Endometrium (tissue), 2 donors: ENCODE measurements around the gene GNAQ.
"Not testable (repeated sequence)": the region's sequence is repeated elsewhere in the genome, so short reads cannot be mapped to it uniquely, and the experiment has no call there.

ENCODE experiments used
- FAIRE-seq: peaks from 2 replicates; lab custom pipeline; 2012; peaks lifted over from hg19 to GRCh38; lab: Jason Lieb, UNC
- donor health status: control.
- donor health status: control.

Gene GNAQ

DNA sequence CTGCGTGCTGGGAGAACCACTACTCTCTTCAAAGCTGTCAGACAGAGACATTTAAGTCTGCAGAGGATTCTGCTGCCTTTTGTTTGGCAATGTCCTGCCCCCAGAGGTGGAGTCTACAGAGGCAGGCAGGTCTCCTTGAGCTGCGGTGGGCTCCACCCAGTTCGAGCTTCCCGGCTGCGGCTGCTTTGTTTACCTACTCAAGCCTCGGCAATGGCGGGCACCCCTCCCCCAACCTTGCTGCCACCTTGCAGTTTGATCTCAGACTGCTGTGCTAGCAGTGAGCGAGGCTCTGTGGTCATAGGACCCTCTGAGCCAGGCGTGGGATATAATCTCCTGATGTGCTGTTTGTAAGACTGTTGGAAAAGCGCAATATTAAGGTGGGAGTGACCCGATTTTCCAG is 343.9 kb downstream of the GNAQ start:
- not testable (repeated sequence) for FAIRE-seq

DNA sequence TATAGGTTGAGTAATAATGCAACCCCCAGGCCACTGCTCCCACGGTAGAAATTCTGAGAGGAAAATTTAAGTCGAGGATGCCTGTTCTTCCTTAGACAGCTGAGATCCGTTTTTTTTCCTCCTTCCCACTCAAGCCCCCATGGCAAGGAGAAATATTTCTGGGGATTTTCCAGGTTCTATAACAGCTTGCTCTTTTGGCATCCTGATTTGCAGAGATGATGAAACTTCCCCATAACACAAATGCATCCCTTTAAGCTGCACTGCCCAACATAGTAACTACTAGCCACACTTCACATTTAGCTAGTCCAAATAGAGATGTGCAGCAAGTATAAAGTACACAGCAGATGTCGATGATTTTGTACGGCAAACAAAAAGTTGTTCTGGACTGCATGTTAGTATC is 351.0 kb downstream of the GNAQ start:
- FAIRE-seq = no peak

DNA sequence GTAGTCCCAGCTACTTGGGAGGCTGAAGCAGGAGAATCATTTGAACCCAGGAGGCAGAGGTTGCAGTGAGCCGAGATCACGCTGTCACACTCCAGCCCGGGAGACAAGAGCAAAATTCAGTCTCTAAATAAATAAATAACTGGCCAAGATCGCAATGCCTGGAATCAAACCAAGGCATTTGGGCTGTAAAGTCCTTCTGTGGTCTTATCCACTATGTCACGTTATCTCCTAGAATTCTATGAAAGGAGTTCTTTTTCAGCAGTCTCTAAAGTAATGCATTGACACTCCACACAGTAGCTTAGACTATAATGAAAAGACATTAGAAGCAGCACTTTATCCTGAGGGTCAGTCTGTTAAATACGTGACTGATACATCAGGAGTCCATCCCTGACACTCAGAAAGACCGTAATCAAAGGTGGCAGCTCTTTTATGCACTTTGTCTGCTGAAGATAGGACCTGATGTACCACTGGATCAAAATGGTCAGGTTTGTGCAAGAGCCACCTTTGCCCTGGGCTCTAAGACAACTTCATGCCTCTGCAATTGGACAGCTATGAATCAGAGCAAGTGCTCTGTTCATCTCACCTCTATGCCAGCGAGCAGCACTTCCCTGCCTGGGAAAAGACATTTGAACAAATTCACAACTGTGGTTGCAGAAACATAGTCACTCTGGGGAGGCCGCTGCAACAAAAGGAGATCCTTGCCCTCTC is 351.8 kb downstream of the GNAQ start:
- no peak for FAIRE-seq

DNA sequence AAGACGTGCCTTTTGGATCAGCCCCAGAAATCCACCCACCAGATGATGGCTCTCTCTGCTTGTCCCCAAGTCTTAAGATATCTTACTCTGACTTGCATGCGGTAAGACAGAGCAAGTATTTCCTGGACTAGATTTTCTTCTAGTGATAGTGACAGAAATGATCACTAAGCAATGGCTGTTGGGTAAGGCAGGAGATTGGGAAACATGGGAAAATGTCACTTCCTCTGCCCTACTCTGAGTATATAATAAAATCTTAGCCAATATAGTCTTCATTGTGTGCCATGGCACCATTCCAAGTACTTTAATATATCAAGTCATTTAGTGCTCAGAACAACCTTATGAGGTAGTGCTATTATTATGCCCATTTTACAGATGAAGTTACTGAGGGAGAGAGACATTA is 352.5 kb downstream of the GNAQ start:
- FAIRE-seq = no peak

DNA sequence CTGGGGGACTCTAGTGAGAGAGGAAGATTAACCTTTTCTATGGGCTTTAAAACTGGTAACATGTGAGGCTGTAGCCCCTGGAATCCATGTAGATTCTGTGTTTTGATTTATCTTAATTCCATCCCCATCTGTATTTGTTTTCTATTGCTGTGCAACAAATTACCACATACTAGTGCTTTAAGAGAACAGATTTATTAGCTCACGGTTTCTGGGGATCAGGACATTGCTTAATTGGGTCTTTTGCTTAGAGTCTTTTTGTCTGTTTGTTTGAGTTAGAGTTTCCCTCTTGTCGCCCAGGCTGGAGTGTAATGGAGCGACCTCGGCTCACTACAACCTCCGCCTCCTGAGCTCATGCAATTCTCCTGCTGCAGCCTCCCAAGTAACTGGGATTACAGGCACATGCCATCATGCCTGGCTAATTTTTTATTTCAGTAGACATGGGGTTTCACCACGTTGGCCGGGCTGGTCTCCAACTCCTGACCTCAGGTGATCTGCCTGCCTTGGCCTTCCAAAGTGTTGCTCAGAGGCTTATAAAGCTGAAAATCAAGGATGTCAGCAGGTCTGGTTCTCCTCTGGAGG is 353.6 kb downstream of the GNAQ start:
- FAIRE-seq = no peak

DNA sequence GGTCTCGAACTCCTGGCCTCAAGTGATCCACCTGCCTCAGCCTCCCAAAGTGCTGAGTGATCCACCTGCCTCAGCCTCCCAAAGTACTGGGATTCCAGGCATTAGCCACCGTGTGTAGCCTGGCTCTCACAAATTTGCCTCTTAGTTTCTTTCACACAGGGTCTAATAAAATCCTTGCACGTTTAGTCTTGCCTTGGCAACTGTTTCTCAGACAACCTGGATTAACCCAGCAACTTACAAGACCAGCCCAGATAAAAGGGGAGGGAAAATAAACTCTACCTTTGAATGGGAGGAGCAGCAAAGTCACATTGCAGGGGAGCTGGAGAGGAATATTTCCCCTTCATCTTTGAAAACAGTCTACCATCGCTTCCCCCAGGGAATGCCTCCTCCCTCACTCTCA is 354.2 kb downstream of the GNAQ start:
- FAIRE-seq = no peak

DNA sequence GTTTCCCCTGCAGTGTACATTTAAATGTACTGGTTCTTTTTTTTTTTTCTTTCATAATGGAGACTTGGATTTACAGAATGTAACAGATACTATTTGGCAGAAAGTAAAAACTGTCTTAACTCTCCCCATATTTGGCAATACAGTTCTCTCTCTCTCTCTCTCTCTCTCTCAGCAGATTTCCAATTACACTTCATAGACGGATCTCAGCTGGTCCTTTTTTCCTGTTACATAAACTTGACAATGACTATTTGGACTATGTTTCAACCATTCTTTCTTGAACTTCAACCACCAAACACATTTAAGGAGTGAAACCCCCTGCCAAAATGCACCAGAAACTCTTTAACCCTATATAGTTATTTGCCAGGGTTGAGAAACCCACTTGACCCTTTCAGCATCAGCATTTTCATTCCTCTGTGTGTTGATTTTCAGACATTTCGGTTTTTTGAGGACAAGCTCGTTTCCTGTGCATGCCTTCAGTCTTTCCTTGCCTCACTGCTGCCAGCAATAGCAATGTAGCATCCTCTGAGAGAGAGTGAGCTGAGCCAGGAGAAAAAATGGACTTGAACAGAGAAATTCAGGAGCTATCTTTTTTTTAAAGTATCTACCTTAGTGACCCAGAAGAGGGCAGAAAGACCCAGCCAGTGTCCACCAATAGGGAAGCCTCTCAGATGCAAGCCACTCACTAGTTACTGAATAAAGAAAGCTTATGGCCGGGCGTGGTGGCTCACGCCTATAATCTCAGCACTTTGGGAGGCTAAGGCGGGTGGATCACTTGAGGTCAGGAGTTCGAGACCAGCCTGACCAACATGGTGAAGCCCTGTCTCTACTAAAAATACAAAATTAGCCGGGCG is 357.4 kb downstream of the GNAQ start:
- FAIRE-seq = no peak

DNA sequence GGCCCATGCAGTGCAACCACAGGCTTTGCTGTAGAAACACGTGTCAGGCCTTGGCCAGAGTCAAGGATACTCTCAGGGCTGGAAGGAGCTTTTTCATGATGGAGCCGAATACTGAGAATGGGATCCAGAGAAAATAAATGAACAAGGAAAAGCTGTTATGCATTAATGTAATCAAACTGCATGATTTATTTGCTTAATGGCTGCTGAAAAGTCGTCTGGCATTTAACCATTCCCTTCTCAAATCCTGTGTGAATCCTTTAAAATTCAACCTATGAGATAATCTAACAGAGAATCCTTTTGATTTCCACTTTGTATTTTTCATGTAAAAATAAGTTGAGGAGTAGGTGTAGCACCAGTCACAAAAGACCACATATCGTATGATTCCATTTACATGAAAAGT is 359.4 kb downstream of the GNAQ start:
- no peak for FAIRE-seq

DNA sequence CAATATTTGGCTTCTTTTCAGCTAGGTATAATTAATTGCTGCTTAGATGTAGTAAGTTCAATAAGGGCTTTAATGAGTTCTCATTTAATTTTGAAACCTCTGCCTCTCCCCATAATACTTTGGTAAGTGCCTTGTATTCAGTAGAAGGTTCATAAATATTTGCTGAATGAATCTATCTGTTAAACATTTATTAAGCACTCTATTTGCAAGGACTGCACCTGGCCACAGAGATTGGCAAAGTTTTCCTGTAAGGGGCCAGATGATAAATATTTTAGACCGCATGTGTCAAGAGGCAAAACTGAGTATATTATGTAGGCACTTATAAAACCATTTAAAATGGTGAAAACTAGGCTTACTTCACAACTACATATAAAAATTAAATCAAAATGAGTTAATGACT is 364.5 kb downstream of the GNAQ start:
- no peak for FAIRE-seq
